ENCODE results near the gene CCDC91. TPM values are rescaled to one million over a fixed set of nuclear protein-coding genes. Genes with fewer than 3 reads are reported as not detected.

CCDC91 gene
- total and polyA plus RNA-seq, 9 of the 15 experiments (the other 6 are each of a cell fraction or from before 2014, with no cell fraction given): 10.1 to 31.1 (median 26.3) TPM

DNA sequence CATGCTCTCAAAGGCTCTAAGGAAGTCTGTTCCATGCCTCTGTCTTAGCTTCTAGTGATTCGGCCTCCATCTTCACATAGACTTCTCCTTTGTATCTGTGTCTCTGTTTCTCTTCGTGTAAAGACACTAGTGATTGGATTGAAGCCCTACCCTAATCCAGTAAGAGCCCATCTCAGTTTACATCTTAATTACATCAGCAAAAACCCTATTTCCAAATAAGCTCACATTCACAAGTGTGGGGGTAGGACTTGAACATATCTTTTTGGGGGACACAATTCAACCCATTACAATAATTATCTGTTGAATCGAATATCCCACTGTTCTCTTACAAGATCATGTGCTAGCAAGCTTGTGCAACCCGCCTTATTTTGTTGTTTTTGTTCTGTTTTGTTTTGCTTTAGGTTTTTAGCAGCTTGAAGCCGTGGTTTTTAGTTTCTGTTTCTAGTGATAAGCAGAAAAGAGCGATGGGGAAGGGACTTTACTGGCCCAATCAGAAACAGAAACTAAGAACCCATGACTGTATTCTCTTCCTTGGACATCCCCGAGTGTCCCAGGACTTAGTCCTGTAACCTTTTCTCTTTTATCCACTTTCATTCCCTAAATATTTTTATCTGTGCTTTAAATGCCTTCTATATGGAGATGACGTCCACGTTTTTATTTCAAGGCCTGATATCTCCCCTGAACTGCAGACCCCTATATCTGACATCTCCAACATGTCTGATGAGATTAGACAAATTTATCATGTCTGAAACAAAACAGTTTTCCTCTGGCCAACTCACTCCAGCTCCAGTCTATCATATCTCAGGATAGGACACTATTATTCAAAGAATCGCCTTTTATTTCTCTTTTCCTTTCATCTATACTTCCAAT is 353.0 kb downstream of the CCDC91 start (continued):
- TF ChIP-seq XRCC5 (IDR thresholded peaks at IDR 0.05; ENCODE audit: low read depth, low read length) (no peak), MAZ (CRISPR knock-in tag; conservative IDR thresholded peaks at IDR 0.05 in 1 of 2, IDR thresholded peaks at IDR 0.05 in 1 of 2) (no peak; a peak in 1 of 4 replicates), GATAD2A (IDR thresholded peaks at IDR 0.05) (no peak), SRF (CRISPR knock-in tag; IDR thresholded peaks at IDR 0.05) (no peak), SAFB (IDR thresholded peaks at IDR 0.05; ENCODE audit: borderline replicate concordance, low read depth, low read length) (no peak), TEAD2 (tag; IDR thresholded peaks at IDR 0.05) (no peak), ZNF124 (CRISPR knock-in tag; IDR thresholded peaks at IDR 0.05) (no peak), CHCHD3 (CRISPR knock-in tag; IDR thresholded peaks at IDR 0.05) (no peak), JUNB (CRISPR knock-in tag; conservative IDR thresholded peaks at IDR 0.05) (no peak), MYNN (IDR thresholded peaks at IDR 0.05) (no peak), MYNN (CRISPR knock-in tag; IDR thresholded peaks at IDR 0.05) (no peak), TAF7 (tag; IDR thresholded peaks at IDR 0.05) (peak; percentile 30; the same call in 1 of the 2 replicates), SETDB1 (IDR thresholded peaks at IDR 0.05; ENCODE audit: low read length) (no peak), RBM34 (IDR thresholded peaks at IDR 0.05; ENCODE audit: borderline replicate concordance, insufficient read depth, low read length) (no peak), MTA2 (IDR thresholded peaks at IDR 0.05; ENCODE audit: low read depth) (no peak), EHMT2 (IDR thresholded peaks at IDR 0.05) (no peak), ZNF696 (CRISPR knock-in tag; conservative IDR thresholded peaks at IDR 0.05) (no peak)
- TF ChIP-seq, protein P1, sequence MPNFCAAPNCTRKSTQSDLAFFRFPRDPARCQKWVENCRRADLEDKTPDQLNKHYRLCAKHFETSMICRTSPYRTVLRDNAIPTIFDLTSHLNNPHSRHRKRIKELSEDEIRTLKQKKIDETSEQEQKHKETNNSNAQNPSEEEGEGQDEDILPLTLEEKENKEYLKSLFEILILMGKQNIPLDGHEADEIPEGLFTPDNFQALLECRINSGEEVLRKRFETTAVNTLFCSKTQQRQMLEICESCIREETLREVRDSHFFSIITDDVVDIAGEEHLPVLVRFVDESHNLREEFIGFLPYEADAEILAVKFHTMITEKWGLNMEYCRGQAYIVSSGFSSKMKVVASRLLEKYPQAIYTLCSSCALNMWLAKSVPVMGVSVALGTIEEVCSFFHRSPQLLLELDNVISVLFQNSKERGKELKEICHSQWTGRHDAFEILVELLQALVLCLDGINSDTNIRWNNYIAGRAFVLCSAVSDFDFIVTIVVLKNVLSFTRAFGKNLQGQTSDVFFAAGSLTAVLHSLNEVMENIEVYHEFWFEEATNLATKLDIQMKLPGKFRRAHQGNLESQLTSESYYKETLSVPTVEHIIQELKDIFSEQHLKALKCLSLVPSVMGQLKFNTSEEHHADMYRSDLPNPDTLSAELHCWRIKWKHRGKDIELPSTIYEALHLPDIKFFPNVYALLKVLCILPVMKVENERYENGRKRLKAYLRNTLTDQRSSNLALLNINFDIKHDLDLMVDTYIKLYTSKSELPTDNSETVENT (CRISPR knock-in tag; IDR thresholded peaks at IDR 0.05): no peak
- TF ChIP-seq, protein P2, sequence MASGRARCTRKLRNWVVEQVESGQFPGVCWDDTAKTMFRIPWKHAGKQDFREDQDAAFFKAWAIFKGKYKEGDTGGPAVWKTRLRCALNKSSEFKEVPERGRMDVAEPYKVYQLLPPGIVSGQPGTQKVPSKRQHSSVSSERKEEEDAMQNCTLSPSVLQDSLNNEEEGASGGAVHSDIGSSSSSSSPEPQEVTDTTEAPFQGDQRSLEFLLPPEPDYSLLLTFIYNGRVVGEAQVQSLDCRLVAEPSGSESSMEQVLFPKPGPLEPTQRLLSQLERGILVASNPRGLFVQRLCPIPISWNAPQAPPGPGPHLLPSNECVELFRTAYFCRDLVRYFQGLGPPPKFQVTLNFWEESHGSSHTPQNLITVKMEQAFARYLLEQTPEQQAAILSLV (tag; IDR thresholded peaks at IDR 0.05): no peak; the same call in 1 of the 2 replicates
- TF ChIP-seq, protein P3, sequence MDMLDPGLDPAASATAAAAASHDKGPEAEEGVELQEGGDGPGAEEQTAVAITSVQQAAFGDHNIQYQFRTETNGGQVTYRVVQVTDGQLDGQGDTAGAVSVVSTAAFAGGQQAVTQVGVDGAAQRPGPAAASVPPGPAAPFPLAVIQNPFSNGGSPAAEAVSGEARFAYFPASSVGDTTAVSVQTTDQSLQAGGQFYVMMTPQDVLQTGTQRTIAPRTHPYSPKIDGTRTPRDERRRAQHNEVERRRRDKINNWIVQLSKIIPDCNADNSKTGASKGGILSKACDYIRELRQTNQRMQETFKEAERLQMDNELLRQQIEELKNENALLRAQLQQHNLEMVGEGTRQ (CRISPR knock-in tag; IDR thresholded peaks at IDR 0.05): peak; percentile 6; the same call in 1 of the 2 replicates
- TF ChIP-seq, protein P4, sequence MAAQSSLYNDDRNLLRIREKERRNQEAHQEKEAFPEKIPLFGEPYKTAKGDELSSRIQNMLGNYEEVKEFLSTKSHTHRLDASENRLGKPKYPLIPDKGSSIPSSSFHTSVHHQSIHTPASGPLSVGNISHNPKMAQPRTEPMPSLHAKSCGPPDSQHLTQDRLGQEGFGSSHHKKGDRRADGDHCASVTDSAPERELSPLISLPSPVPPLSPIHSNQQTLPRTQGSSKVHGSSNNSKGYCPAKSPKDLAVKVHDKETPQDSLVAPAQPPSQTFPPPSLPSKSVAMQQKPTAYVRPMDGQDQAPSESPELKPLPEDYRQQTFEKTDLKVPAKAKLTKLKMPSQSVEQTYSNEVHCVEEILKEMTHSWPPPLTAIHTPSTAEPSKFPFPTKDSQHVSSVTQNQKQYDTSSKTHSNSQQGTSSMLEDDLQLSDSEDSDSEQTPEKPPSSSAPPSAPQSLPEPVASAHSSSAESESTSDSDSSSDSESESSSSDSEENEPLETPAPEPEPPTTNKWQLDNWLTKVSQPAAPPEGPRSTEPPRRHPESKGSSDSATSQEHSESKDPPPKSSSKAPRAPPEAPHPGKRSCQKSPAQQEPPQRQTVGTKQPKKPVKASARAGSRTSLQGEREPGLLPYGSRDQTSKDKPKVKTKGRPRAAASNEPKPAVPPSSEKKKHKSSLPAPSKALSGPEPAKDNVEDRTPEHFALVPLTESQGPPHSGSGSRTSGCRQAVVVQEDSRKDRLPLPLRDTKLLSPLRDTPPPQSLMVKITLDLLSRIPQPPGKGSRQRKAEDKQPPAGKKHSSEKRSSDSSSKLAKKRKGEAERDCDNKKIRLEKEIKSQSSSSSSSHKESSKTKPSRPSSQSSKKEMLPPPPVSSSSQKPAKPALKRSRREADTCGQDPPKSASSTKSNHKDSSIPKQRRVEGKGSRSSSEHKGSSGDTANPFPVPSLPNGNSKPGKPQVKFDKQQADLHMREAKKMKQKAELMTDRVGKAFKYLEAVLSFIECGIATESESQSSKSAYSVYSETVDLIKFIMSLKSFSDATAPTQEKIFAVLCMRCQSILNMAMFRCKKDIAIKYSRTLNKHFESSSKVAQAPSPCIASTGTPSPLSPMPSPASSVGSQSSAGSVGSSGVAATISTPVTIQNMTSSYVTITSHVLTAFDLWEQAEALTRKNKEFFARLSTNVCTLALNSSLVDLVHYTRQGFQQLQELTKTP (IDR thresholded peaks at IDR 0.05; ENCODE audit: low read depth in 1 of 2, partially characterized antibody in 2 of 2): peak in 1 of 2 experiments; percentile 43
